Testis (tissue), 2 donors: ENCODE measurements around the gene RAP1GAP2.

Experiments
- CTCF ChIP-seq, 3 experiments: fragments of 450-650 bp in 2 of 3; fragments of 200-600 bp in 1 of 3; sonication (generic) in 1 of 3; IDR thresholded peaks; one replicate each; pipeline ENCODE4 v1.5.1; 2016 to 2019; ENCODE audit warnings: antibody characterized with exemption in 3 of 3, mild to moderate bottlenecking in 2 of 3, moderate library complexity in 1 of 3
- POLR2A ChIP-seq: fragments of 450-650 bp; IDR thresholded peaks from one replicate; pipeline ENCODE4 v1.6.1; 2017; ENCODE audit warnings: antibody characterized with exemption, mild to moderate bottlenecking, moderate library complexity

DNA sequence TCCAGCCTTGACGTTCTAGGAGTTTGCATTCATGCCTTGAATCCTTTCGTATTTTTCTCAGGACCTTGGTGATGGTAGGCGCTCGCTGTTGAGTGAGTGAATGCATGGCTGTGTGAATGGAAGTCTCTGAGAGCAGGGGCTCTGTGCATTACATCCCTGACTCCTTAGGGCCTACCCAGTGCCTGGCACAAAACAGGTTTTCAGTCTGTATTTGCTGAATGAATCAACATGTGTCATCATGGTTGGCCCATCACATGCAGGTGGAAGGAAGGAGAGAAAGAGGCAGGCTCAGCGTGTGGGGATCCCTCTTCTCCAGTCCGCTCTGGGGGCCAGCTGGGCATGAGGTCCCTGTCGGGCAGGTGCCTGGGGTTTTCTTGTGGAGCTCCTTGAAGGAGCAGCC is 8.7 kb downstream of the RAP1GAP2 start:
- TF ChIP-seq CTCF (IDR thresholded peaks at IDR 0.05) (no peak), POLR2A (no peak)
